Activated T-helper 1 cell treated with Interleukin-2 at 50 U/mL for 16 hours (primary cell): ENCODE results near the gene MAPK11.

ENCODE experiments used
- DNase-seq: peaks from one replicate; pipeline ENCODE4 v3.0.0-alpha.2; 2020; ENCODE audit warnings: low read depth

The MAPK11 gene

DNA sequence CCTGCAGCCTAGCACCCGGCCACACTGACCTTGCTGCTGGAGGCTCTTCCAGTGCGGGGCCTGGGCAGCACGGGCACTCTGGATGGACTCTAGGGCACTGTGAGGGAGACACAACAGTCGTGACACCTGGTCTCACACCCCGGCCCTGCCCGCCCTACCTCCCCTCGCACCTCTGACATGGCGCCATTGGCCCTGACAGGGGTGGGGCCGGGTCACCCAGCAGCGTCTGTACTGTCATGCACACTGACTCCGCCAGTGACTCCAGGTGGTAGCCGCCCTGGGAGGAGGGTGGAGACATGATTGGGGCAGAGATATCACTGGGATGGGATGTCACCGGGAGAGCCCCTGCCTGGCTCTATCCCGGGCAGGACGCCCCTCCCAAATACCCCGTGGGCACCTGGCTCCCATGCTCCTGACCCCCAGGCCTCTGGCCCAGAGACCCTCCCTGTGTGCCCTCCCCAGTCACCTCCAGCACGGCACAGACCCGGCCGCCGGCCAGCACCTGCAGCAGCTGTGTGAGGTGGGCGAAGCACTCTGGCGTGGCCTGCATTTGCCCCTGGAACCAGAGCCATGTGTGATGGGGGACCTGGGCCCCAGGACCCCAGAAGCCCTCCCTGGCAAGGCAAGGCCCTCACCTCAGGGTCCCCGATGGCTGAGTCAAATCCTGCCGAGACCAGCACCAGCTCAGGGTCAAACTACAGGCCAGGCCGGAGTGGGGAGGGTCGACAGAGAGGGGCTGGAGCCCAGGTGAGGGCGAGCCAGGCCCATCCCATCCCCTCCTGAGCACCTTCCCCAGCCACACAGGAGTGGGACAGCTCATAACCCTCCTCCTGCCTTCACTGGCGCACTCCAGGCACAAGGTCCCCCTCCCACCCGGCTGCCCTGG, 21.7 kb downstream of the MAPK11 start:
- no peak for DNase-seq

DNA sequence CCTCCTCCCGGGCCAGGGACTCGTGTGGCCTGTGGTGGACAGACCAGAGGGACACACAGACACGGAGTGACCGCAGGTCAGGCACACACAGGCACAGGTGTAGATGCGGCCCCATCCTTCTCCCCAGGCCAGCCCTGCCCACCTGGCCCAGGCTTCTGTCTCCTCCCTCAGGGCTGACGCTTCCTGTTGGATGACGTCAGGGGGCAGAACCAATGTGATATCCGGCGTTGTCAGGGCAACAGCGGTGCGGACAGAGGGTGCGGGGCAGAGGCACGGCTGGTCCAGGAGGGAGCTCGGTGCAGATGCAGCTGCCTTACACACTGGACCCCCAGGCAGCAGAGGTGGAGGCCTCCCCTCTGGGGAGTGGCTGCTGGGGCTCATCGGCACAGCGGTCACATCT, 22.4 kb downstream of the MAPK11 start:
- peak; percentile 26 for DNase-seq

DNA sequence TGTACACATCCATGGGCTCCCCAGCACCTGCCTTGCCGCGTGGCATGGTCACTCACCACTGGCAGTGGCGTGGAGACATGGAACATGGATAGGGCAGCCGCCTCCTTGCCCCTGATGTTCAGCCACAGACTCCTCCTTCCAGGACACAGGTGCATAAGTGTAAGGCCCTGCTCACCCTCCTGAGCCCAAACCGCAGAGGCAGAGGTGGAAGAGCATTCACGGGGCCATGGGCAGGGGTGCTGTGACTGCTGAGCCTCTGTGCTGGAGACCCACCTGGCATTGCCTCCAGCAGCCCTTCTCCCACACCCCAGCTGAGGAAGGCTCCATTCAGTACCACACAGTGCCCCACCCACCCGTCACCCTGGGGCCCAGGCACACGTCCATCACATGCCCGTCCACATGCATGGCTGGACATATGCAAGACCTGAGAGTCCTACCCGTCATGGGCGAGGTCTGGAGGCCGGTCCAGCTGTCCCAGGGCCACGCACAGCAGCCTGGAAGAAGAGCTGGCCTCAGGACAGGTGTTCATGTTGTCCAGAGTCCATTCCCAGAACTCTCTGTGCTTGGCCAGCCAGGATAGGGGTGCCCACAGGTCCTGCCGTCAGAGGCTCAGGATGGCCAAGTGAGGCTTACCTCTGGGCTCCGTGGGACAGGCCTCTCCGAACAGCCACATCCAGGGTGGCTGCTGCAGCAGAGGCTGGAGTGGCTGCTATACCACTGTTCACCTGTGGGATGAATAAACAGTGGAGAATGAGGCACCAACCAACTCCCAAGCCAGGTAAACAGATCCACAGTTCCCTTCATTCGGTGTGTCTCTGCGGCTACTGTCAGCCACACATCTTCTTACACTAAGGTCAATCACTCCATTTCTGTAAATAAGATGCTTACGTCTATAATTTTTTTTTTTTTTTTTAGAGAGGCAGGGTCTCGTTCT, 23.7 kb downstream of the MAPK11 start:
- no peak for DNase-seq

DNA sequence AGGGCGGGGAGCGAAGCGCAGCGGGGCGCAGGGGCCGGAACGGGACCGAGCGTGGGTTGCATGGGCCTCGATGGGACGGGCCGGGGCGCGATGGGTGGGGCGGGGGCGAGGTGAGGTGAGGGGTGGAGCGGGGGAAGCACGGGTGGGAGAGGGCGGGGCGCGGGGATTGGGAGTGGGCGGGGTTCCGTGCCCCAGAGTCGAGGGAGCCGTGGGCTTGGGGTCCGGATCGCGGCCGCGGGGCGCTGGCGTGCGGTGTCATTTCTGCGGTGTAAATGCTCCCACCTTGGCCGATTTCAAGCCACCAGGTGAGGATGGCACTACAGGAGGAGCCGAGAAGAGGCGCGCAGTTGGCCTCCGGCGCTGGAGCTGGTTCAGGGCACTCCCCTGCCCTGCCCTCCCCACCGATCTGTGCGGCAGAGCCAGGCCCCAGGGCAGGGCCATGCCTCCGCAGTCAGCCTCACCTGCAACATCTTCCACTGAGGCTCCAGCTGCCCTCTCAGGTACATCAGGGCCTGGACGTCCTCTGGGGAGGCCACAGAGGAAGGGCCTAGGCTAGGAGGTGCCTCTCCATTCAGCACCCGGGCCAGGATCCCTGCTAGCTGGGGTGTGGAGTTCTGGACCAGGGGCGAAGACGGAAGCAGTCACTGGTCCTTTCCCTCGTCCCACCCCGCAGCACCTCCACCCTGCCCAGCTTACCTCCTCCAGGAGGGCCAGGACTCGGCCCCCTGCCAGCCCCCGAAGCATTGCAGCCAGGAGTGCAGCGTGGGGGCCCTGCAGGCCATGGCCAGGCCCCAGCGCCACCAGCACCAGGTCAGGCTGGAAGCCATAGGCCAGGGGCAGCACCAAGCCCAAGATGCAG, 24.7 kb downstream of the MAPK11 start:
- DNase-seq: no peak

DNA sequence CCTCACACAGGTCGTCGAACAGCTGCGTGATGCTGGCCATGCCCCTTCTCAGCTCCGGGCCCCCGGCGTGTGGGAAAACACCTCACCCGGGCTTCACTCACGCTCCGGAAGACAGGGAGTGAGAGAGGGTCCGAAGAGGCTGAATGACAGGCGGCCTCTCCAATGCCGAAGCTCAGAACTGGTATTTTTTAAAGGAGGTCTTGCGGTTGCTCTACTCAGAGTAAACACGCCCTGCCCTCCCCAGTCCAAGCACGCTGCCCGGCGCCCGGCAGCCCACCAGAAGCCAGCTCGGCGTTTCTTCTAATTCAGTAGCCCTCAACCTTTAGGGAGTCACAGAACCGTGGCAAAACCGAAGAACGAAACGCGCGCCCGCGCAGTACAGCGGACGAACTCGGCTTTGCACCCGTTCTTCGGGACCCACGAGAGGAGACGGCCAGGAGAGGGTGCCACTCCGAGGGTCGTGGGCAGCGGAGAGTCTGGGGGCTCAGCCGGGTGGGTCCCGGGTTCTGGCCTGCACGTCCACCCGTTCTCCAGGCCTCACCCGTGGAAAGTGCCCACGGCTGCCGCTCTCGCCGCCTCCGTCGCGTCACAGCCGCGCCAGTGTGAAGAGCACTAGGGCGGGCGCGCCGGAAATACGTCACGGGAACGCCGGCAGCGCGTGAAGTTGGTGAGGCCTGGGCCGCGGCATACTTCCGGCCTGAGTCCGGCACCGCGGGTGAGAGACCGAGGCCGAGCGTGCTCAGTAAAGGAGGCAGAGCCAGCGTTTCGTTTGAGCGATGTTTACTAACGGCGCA, 25.6 kb downstream of the MAPK11 start, which contains the start of gene TUBGCP6:
TUBGCP6 (minus strand) TSS at position 604 of the 794 bp plus-strand sequence; CDS start at position 40, 564 bp downstream.
- DNase-seq: peak; percentile 89

DNA sequence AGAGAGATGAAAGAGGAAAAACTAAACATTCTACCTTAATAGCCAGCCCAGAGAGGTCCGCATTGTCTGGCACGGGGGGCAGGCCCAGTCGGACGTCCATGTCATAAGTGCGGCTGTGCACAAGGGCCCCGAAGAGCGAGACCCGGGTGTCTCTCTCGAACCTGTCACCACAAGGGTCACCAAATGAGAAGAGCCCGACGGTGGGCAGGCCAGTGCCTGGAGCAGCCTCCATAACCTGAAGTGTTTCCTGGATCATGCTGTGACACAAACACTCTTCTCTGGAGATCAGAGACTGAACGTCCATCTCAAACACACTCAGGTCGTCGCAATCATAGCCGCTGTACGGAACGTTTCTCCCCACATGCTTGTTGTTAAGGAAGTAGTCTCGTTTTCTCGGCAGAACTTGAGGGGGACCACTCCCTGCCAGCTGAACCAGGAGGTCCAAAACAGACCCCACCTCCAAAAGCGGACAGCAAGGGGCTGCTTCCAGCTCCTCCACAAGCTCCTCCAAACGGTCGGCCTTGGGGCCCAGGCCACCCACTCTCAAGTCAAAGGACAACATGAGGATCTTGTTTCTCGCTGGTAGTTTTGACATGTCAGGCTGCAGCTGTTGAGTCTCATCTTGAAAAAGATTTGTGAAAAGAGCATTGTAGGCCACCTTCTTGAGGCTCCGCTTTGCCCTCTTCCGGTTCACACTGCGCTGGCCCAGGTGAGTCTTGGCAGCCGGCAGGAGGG, 26.3 kb downstream of the MAPK11 start:
- DNase-seq: no peak

DNA sequence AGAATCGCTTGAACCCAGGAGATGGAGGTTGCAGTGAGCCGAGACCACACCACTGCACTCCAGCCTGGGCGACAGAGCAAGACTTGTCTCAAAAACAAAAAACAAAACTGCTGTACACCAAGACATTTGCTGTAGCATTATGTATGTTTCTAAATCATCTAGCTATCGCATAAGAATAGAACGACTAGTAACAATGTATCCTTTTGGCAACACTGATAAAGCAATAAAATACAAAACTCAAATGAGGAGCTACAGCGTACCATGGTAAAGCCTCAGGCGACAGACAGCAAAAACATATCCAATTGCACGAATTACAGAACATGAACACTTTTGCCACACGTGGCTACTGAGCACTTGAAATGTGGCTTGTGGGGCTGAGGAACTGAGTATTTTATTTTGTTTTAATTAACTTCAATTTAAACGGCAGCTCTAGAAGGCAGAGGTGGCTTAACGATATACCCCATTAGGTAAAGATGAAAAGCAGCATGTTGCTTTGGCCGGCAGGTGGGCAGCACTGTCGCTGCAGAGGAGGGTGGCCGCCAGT, 27.7 kb downstream of the MAPK11 start:
- no peak for DNase-seq

DNA sequence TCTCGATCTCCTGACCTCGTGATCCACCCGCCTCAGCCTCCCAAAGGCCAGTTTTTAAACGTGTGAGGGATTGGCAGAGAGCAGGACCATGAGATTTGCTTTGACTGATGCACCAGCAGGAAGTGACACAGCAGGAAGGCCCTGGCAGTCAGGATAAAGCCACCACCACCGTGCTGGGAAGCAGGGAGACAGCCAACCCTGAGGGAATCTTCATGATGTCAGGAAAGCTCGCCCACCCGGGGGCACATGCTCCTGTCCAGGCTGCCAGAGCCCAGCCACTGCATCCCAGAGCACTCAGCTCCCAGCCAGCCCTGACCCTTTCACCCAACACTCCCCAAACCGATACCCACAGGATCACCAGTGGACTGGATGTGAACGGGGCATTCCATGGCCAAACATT, 31.4 kb downstream of the MAPK11 start:
- DNase-seq: no peak

DNA sequence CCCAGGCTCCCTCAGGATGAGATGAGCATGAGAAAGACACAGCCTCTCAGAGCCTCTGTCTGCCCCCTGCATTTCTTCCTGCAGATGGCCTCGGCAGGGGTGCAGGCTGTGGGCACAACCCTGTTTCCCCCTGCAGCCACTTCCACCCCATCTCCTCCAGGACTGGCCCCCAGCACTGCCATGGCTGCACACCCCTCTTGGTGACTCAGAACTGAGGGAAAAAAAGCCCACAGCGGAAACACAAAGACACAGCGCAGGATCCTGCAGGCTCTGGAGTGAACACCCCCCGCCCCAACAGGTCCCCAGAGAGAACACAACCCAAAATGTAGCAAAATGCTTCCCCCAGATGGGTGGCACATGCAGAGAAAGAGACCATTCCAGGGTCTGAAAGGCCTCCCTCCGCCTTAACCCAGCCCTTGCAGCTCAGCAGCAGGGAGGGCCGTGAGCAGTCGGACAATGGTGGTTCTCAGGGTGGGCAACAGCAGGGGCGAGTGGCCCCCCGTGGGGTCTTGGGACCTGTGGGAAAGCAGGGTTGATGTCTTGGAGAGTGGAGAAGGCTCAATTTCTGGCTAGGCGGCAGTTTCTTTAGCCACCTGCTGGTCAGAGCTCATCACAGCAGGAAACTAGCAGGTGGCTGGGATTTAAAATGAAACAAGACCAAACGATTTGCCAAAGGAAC, 33.3 kb downstream of the MAPK11 start:
- DNase-seq: no peak

DNA sequence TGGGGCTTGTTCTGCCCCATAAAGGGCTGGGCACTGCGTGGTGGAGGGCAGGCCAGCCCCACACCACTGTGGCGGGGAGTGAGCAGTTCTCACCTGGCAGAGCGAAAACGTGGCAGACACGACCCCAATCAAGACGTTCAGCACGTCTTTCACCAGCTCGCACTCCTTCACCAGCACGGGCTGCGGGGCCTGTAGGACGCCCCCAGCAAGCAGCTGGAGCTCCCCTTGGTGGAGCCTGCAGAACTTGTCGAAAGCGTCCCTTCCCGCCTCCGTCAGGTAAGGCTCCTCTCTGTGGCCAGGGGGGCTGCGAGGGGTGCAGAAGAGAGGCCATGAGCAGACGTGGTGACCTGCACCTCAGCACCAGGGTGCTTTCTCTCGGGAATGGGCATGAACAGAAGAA, 37.0 kb downstream of the MAPK11 start:
- DNase-seq: no peak

DNA sequence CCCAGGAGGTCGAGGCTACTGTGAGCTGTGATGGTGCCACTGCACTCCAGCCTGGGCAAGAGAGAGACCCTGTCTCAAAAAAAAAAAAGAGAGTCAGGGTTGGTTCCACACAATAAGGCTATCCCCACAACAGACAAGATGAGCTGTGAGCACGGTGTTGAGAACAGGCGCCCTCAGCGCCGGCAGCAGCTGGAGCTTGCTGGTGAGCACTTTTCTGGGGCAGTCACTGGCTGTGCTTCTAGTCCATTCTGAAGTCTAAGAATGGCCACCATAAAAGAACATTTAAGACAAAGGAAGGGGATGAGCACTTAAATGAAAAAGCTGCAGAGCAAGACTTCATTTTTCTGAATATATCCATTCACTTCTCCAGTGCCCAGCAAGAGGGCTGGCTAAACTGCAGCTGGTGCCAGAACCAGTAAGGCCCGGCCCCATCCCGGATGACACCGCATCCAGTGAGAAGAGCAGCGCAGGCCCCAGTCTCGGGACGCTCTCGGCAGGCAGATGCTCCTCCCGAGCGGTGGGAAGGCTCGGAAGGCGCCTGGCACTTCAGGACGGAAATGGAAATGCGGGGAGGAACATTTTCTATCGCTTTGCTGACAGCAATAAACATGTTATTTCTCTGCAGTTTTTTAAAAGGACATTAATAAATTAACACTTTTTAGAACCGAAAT, 37.6 kb downstream of the MAPK11 start:
- no peak for DNase-seq

DNA sequence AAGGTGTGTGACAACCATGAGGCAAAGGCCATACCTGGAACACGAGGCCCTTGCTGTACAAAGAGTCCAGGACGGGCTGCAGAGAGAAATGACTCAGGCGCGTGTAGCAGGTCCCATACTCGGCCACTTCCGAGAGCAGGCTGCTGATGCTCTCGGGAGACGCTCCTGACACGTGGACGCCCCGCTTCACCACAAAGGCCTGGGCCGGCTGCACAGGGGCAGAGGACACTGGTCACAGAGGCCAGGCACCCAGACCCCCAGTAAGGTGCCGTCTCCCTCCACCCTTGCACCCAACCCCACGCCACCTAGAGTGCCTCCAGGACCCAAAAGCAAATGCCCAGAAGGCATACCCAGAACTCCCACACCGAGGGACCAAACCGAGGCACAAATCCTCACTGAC, 40.8 kb downstream of the MAPK11 start:
- no peak for DNase-seq

DNA sequence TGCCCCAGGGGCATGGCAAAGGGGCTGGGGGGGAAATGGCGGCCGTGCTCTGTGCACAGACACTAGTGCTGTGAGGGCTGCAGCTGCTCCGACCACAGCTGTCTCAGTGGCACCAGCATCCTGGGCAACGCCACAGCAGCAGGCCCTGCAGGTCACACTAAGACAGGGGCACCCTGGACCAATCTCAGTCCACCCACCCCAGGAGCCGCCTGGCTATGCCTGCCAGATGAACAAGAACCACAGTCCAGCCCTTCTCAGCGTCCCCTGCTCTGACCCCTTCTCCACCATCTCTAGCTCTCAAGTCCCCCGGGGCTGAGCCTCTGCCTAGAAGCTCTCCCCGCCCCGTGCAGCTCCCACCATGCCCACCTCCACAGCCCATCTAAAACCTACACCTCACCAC, 41.8 kb downstream of the MAPK11 start:
- DNase-seq: no peak

DNA sequence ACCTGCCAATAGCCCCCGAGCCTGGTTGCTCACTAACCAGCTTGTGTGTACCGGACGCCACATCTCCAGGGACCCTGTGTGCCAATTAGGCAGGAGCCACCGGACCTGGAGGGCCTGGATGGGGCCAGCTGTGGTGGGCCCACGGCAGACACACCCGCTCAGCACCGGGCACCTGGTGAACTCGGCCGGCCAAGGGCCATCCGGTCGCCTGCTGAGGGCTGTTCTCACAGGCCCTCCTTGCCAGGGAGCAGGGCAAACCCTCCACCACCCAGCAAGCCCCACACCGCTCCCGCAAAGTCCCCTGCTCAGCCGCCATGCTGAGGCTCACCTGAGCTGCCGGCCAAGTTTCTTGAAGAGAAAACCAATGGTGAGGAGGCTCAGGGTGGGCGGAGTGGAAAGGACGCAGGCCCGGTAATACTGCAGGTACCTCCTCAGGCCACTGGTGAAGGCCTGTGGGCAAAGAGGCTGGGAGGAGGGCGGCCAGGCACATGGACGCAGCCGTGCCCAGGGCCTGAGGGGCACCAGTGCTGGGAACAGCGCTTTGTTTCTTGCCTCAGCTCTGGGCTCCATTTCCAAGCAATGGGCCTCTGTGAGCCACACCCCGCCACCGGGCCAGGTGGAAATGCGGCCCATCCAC, 42.5 kb downstream of the MAPK11 start:
- no peak for DNase-seq

DNA sequence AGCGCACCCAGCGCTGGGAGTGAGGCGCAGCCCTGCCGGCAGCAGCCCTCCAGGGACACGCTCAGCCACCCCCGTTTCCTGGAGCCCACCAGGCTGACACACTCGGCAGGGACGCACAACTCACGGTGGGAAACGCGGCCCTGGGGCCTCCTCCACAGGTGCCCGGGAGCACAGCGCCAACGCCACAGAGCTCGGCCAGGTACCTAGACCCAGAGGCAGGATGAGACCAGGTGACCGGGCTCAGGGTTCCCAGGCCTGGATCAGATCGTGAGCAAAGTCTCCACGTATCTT, 43.4 kb downstream of the MAPK11 start:
- no peak for DNase-seq

DNA sequence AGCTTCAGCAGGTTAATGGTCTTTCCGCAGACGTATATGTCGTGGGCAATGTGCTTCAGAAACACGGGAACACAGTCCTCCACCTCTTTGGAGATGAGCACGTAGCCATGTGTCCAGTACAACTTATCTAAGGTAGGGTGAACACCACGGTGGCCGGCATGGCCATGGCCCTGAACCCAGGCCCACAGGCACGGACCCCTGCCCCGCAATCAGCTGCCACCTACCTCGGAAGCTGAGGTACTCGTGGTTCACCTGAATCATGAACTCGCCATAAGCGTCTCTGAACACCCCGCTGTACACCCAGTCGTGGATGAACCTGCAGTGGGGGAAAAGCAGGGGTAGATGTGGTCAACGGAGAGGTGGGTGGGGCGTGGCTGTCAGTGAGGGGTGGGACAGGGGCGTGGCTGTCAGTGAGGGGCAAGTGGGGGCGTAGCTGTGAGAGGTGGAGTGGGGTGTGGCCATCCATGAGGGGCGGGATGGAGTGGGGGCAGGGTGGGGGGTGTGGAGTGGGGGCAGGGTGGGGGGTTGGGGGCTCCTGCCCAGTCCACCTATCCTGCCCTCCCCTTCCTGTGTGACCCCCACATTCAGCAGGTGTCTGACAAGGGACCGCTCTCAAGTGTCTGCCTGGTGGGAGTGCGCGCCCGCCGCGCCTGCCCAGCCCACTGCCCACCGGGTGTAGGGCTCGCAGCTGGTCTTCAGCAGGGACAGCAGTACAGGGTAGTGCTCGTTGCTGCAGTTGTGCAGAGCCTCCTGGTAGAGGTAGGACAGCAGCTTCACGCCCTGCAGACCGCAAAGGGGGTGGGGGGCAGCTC, 43.9 kb downstream of the MAPK11 start:
- DNase-seq: no peak

DNA sequence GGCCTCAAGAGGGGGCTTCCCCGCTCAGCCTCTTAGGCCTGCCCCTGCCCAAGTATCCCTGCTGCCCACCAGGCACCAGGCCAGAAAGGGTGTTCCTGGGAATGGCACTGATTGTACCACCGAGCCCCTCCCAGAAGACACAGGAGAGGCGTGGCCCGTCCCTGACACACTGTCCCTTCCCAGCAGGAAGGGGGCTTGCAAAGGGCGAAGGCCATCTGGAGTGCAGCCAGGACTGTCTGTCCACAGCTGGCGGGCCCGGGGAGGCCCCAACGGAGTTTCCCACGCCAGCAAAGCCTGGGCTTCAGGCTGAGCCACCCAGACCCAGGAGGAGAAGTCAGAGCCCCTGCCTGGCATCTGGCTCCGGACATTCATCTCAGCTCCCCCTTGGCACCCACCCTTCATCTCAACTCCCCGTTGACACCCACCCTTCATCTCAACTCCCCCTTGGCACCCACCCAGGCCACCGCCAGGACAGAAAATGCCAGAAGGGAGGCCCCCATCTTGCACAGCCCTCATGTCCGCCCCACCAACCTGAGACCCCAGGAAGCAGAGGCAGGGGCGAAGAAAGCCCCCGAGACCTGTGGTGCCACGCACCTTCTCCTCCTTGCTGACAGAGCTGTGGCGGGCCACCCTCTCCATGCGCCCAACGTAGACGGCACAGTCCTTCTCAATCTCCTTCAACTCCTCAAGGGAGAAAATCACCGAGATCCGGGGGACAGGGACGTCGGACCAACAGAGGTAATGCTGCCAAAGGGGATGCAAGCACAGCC, 44.8 kb downstream of the MAPK11 start:
- no peak for DNase-seq
